ENCODE data around the gene FAHD1. TPM values are rescaled to one million over a fixed set of nuclear protein-coding genes. Genes with fewer than 3 reads are reported as not detected.

FAHD1 gene
- 10 to 100 TPM; 18.7 to 20.7 TPM for total RNA-seq

GRCh38 chr16:1826691-1827573, at the start of gene FAHD1, which contains the start of gene HAGH:
Gene FAHD1, plus strand, starts transcription at chr16:1827206. Its CDS starts 33 bp downstream, at chr16:1827239.
Gene HAGH, minus strand, starts transcription at chr16:1826825. Its CDS starts 38 bp downstream, at chr16:1826787.
- POLR2A ChIA-PET, result interaction anchor here (0.6 to 1.8 kb wide), 3 partner anchors 44 to 138 kb away, joined by 3 to 10 read pairs (median 5); partner anchors contain the start of genes MSRB1, NUBP2, RPS2 and SPSB3
- CTCF ChIA-PET, result interaction anchor here (0.7 to 1.2 kb wide), 4 partner anchors 10 to 102 kb away, joined by 3 to 4 read pairs (median 4); partner anchors contain the start of genes EME2 and MRPS34

GRCh38 chr16:1777375-1778199, 49.4 kb upstream of the FAHD1 start:
- CTCF ChIA-PET, result no interaction called here

GRCh38 chr16:1778200-1779179, 48.5 kb upstream of the FAHD1 start:
- POLR2A ChIA-PET, result interaction anchor here (0.6 kb wide), 1 partner anchor 280 kb away, joined by 9 read pairs; no protein-coding TSS in a partner anchor
- CTCF ChIA-PET, result no interaction called here

More at GRCh38 chr16:1777375-1778199, 49.4 kb upstream of the FAHD1 start:
- POLR2A ChIA-PET, result interaction anchor here (0.6 kb wide), 2 partner anchors 37 to 279 kb away, joined by 6 to 9 read pairs; no protein-coding TSS in a partner anchor

- ChIA-PET POLR2A (no interaction called here), CTCF (no interaction called here)
Observed at GRCh38 chr16:1779234-1779701, 47.7 kb upstream of the FAHD1 start.

- CTCF ChIA-PET, result interaction anchor here (0.9 kb wide), 1 partner anchor 411 kb away, joined by 3 read pairs; no protein-coding TSS in a partner anchor
- POLR2A ChIA-PET, result no interaction called here
Observed at GRCh38 chr16:1779741-1780676, 47.0 kb upstream of the FAHD1 start.

GRCh38 chr16:1780677-1781072, 46.3 kb upstream of the FAHD1 start:
- CTCF ChIA-PET, result no interaction called here

GRCh38 chr16:1781254-1781653, 45.8 kb upstream of the FAHD1 start:
- ChIA-PET POLR2A (interaction anchor here (1.2 to 2.6 kb wide), 4 partner anchors 10 to 200 kb away, joined by 3 to 42 read pairs (median 8); partner anchors contain the start of genes EME2, MRPS34, NME3 and NOXO1), CTCF (no interaction called here)

More at GRCh38 chr16:1780677-1781072, 46.3 kb upstream of the FAHD1 start:
- POLR2A ChIA-PET, result interaction anchor here (1.2 kb wide), 1 partner anchor 201 kb away, joined by 3 read pairs; the partner anchor contains the start of gene NOXO1

GRCh38 chr16:1781758-1782407, 45.1 kb upstream of the FAHD1 start:
- POLR2A ChIA-PET, result interaction anchor here (0.6 to 2.6 kb wide), 11 partner anchors 10 to 361 kb away, joined by 3 to 42 read pairs (median 4); partner anchors contain the start of genes EME2, FAHD1, HAGH and MAPK8IP3
- CTCF ChIA-PET, result interaction anchor here (0.7 to 1.8 kb wide), 5 partner anchors 8 to 226 kb away, joined by 3 to 19 read pairs (median 4); partner anchors contain the start of genes EME2, IGFALS, JPT2 and MRPS34

GRCh38 chr16:1782408-1783264, 44.4 kb upstream of the FAHD1 start, which contains the start of the genes NUBP2 and SPSB3:
Gene NUBP2, plus strand, starts transcription at chr16:1782960. Its CDS starts 61 bp downstream, at chr16:1783021.
Gene SPSB3, minus strand, starts transcription at chr16:1782571. Its CDS starts 1,088 bp downstream, at chr16:1781483.
- CTCF ChIA-PET, result interaction anchor here (0.6 to 1.8 kb wide), 7 partner anchors 9 to 358 kb away, joined by 3 to 19 read pairs (median 4); partner anchors contain the start of genes EME2, IGFALS, JPT2 and MAPK8IP3
- POLR2A ChIA-PET, result interaction anchor here (0.6 to 2.6 kb wide), 12 partner anchors 9 to 362 kb away, joined by 3 to 42 read pairs (median 6); partner anchors contain the start of genes EME2, FAHD1, HAGH and MAPK8IP3

- CTCF ChIA-PET, result interaction anchor here (0.6 to 1.8 kb wide), 3 partner anchors 355 to 1784 kb away, joined by 3 to 4 read pairs (median 4); no protein-coding TSS in a partner anchor
- POLR2A ChIA-PET, result interaction anchor here (1.1 kb wide), 1 partner anchor 13 kb away, joined by 3 read pairs; no protein-coding TSS in a partner anchor
Observed at GRCh38 chr16:1784977-1785845, 41.8 kb upstream of the FAHD1 start.

GRCh38 chr16:1785846-1786170, 41.2 kb upstream of the FAHD1 start:
- CTCF ChIA-PET, result interaction anchor here (1.1 kb wide), 1 partner anchor 1042 kb away, joined by 4 read pairs; no protein-coding TSS in a partner anchor
- POLR2A ChIA-PET, result interaction anchor here (1.1 kb wide), 1 partner anchor 14 kb away, joined by 3 read pairs; no protein-coding TSS in a partner anchor

GRCh38 chr16:1786242-1787055, 40.6 kb upstream of the FAHD1 start:
- ChIA-PET CTCF (no interaction called here), POLR2A (no interaction called here)

GRCh38 chr16:1787056-1787321, 40.0 kb upstream of the FAHD1 start:
- ChIA-PET POLR2A (no interaction called here), CTCF (no interaction called here)

Measured in activated CD8-positive, alpha-beta memory T cell treated with anti-CD3 and anti-CD28 coated beads for 36 hours (primary cell).